ENCODE data around the gene NISCH.

Gene NISCH

GRCh38 chr3:52458031-52458760, 2.8 kb downstream of the NISCH start:
- Mint-ChIP-seq H3K9me3 (no peaks in the 10 kb centered on the region), H3K36me3 (ENCODE audit: insufficient read depth) (peaks cover 51% of the 10 kb centered on the region), H3K27me3 (no peaks in the 10 kb centered on the region), H3K4me3 (no peak overlapping the region), H3K4me1 (ENCODE audit: low read depth in 2 of 2) (peaks cover 31 to 48% of the 10 kb centered on the region in 2 donors), H3K27ac (peak overlapping the region in 1 of 2 donors; percentile 83)
- ATAC-seq (replicated peaks), result no peak
- no peak for DNase-seq

- DNase-seq (no peak), ATAC-seq (replicated peaks) (peak; percentile 20)
- H3K27me3 Mint-ChIP-seq, result no peaks in the 10 kb centered on the region
- H3K9me3 Mint-ChIP-seq, result no peaks in the 10 kb centered on the region
- H3K27ac Mint-ChIP-seq, result peak overlapping the region; percentile 46 to 83
- H3K4me1 Mint-ChIP-seq (ENCODE audit: low read depth in 2 of 2), result peaks cover 27 to 51% of the 10 kb centered on the region in 2 donors
- H3K4me3 Mint-ChIP-seq, result no peak overlapping the region
- peaks cover 57% of the 10 kb centered on the region for H3K36me3 Mint-ChIP-seq (ENCODE audit: insufficient read depth)
Measured at GRCh38 chr3:52458770-52459545, 3.6 kb downstream of the NISCH start.

- no peak overlapping the region for H3K27ac Mint-ChIP-seq
- H3K36me3 Mint-ChIP-seq (ENCODE audit: insufficient read depth), result peaks cover 59% of the 10 kb centered on the region
- no peak for ATAC-seq (replicated peaks)
- no peaks in the 10 kb centered on the region for H3K9me3 Mint-ChIP-seq
- peaks cover 13 to 43% of the 10 kb centered on the region in 2 donors for H3K4me1 Mint-ChIP-seq (ENCODE audit: low read depth in 2 of 2)
- no peak for DNase-seq
- H3K27me3 Mint-ChIP-seq, result no peaks in the 10 kb centered on the region
- H3K4me3 Mint-ChIP-seq, result no peak overlapping the region
Measured at GRCh38 chr3:52461874-52462273, 6.5 kb downstream of the NISCH start.

- Mint-ChIP-seq H3K4me3 (peak overlapping the region in 1 of 2 donors; percentile 13), H3K27me3 (no peaks in the 10 kb centered on the region), H3K36me3 (ENCODE audit: insufficient read depth) (peaks cover 62% of the 10 kb centered on the region), H3K9me3 (no peaks in the 10 kb centered on the region), H3K27ac (no peak overlapping the region), H3K4me1 (ENCODE audit: low read depth in 2 of 2) (peaks cover 6 to 30% of the 10 kb centered on the region in 2 donors)
- peak; percentile 70 for ATAC-seq (replicated peaks)
- DNase-seq, result no peak
Measured at GRCh38 chr3:52463416-52463815, 8.0 kb downstream of the NISCH start.

GRCh38 chr3:52468336-52468735, 12.9 kb downstream of the NISCH start:
- H3K27me3 Mint-ChIP-seq, result no peaks in the 10 kb centered on the region
- no peak overlapping the region for H3K4me3 Mint-ChIP-seq
- DNase-seq (no peak), ATAC-seq (replicated peaks) (no peak)
- peak overlapping the region in 1 of 2 donors; percentile 32 for H3K27ac Mint-ChIP-seq
- H3K36me3 Mint-ChIP-seq (ENCODE audit: insufficient read depth), result peaks cover 60% of the 10 kb centered on the region
- H3K4me1 Mint-ChIP-seq (ENCODE audit: low read depth in 2 of 2), result peaks cover 1 to 18% of the 10 kb centered on the region in 2 donors
- H3K9me3 Mint-ChIP-seq, result no peaks in the 10 kb centered on the region

- no peak overlapping the region for H3K27ac Mint-ChIP-seq
- peaks cover 62% of the 10 kb centered on the region for H3K36me3 Mint-ChIP-seq (ENCODE audit: insufficient read depth)
- no peaks in the 10 kb centered on the region for H3K9me3 Mint-ChIP-seq
- no peak overlapping the region for H3K4me3 Mint-ChIP-seq
- no peak for ATAC-seq (replicated peaks)
- DNase-seq, result no peak
- no peaks in the 10 kb centered on the region for H3K27me3 Mint-ChIP-seq
- H3K4me1 Mint-ChIP-seq (ENCODE audit: low read depth in 2 of 2), result peaks cover 1 to 17% of the 10 kb centered on the region in 2 donors
Measured at GRCh38 chr3:52469001-52469400, 13.6 kb downstream of the NISCH start.

GRCh38 chr3:52470920-52471319, 15.5 kb downstream of the NISCH start:
- DNase-seq, result no peak
- no peak overlapping the region for H3K27ac Mint-ChIP-seq
- peaks cover 71% of the 10 kb centered on the region for H3K36me3 Mint-ChIP-seq (ENCODE audit: insufficient read depth)
- peaks cover 0 to 12% of the 10 kb centered on the region in 2 donors for H3K4me1 Mint-ChIP-seq (ENCODE audit: low read depth in 2 of 2)
- H3K27me3 Mint-ChIP-seq, result no peaks in the 10 kb centered on the region
- no peaks in the 10 kb centered on the region for H3K9me3 Mint-ChIP-seq
- no peak overlapping the region for H3K4me3 Mint-ChIP-seq
- ATAC-seq (replicated peaks), result no peak

- ATAC-seq (replicated peaks) (no peak), DNase-seq (no peak)
Measured at GRCh38 chr3:52471371-52472238, 16.2 kb downstream of the NISCH start.

GRCh38 chr3:52472239-52473000, 17.0 kb downstream of the NISCH start:
- Mint-ChIP-seq H3K27ac (peak overlapping the region in 1 of 2 donors; percentile 32), H3K27me3 (no peaks in the 10 kb centered on the region), H3K9me3 (no peaks in the 10 kb centered on the region), H3K36me3 (ENCODE audit: insufficient read depth) (peaks cover 68% of the 10 kb centered on the region), H3K4me1 (ENCODE audit: low read depth in 2 of 2) (peaks cover 0 to 11% of the 10 kb centered on the region in 2 donors), H3K4me3 (no peak overlapping the region)
- ATAC-seq (replicated peaks) (no peak), DNase-seq (no peak)

More at GRCh38 chr3:52471371-52472238, 16.2 kb downstream of the NISCH start:
- no peaks in the 10 kb centered on the region for H3K9me3 Mint-ChIP-seq
- H3K27me3 Mint-ChIP-seq, result no peaks in the 10 kb centered on the region
- peaks cover 0 to 11% of the 10 kb centered on the region in 2 donors for H3K4me1 Mint-ChIP-seq (ENCODE audit: low read depth in 2 of 2)
- H3K36me3 Mint-ChIP-seq (ENCODE audit: insufficient read depth), result peaks cover 69% of the 10 kb centered on the region
- H3K27ac Mint-ChIP-seq, result peak overlapping the region in 1 of 2 donors; percentile 32
- H3K4me3 Mint-ChIP-seq, result no peak overlapping the region

- Mint-ChIP-seq H3K4me1 (ENCODE audit: low read depth in 2 of 2) (peaks cover 0 to 11% of the 10 kb centered on the region in 2 donors), H3K9me3 (no peaks in the 10 kb centered on the region), H3K27ac (no peak overlapping the region), H3K27me3 (no peaks in the 10 kb centered on the region), H3K36me3 (ENCODE audit: insufficient read depth) (peaks cover 69% of the 10 kb centered on the region), H3K4me3 (no peak overlapping the region)
- DNase-seq, result no peak
- ATAC-seq (replicated peaks), result no peak
Measured at GRCh38 chr3:52473026-52473425, 17.6 kb downstream of the NISCH start.

GRCh38 chr3:52477076-52477795, 21.8 kb downstream of the NISCH start:
- H3K27me3 Mint-ChIP-seq, result no peaks in the 10 kb centered on the region
- DNase-seq, result no peak
- H3K4me1 Mint-ChIP-seq (ENCODE audit: low read depth in 2 of 2), result peaks cover 1 to 2% of the 10 kb centered on the region in 2 donors
- ATAC-seq (replicated peaks), result no peak
- H3K9me3 Mint-ChIP-seq, result no peaks in the 10 kb centered on the region
- H3K27ac Mint-ChIP-seq, result no peak overlapping the region
- H3K36me3 Mint-ChIP-seq (ENCODE audit: insufficient read depth), result peaks cover 71% of the 10 kb centered on the region
- no peak overlapping the region for H3K4me3 Mint-ChIP-seq

- H3K9me3 Mint-ChIP-seq, result no peaks in the 10 kb centered on the region
- no peak for ATAC-seq (replicated peaks)
- no peak for DNase-seq
- peaks cover 0 to 2% of the 10 kb centered on the region in 2 donors for H3K4me1 Mint-ChIP-seq (ENCODE audit: low read depth in 2 of 2)
- H3K4me3 Mint-ChIP-seq, result no peak overlapping the region
- H3K27ac Mint-ChIP-seq, result no peak overlapping the region
- H3K27me3 Mint-ChIP-seq, result no peaks in the 10 kb centered on the region
- peaks cover 70% of the 10 kb centered on the region for H3K36me3 Mint-ChIP-seq (ENCODE audit: insufficient read depth)
Measured at GRCh38 chr3:52477796-52478095, 22.3 kb downstream of the NISCH start.

Measured in effector memory CD8-positive, alpha-beta T cell (primary cell).